GM18909 (cell line): ENCODE results near the gene ERMAP.

ENCODE experiments used
- ATAC-seq: cut with Tn5 transposase; IDR thresholded peaks from one replicate; pipeline ENCODE4 v1.9.1; 2021; ENCODE audit warnings: mild to moderate bottlenecking; ENCODE audit not compliant: unreplicated experiment, poor library complexity

ERMAP gene

GRCh38 chr1:42816585-42817439, at the start of gene ERMAP, which contains the start of gene SVBP:
Gene ERMAP (plus strand): TSS chr1:42817122. CDS start chr1:42830449, 13,327 bp downstream.
Gene SVBP (minus strand): TSS chr1:42817397. CDS start chr1:42816544, 853 bp downstream.
- ATAC-seq: peak; percentile 85

GRCh38 chr1:42767510-42768000, 49.4 kb upstream of the ERMAP start:
- ATAC-seq: peak; percentile 13

- no peak for ATAC-seq
Measured at GRCh38 chr1:42768172-42768571, 48.8 kb upstream of the ERMAP start.

GRCh38 chr1:42769811-42770210, 47.1 kb upstream of the ERMAP start:
- ATAC-seq: no peak

- no peak for ATAC-seq
Measured at GRCh38 chr1:42773420-42773819, 43.5 kb upstream of the ERMAP start.

GRCh38 chr1:42774928-42775526, 41.9 kb upstream of the ERMAP start:
- ATAC-seq: no peak

- ATAC-seq: no peak
Measured at GRCh38 chr1:42776502-42776901, 40.4 kb upstream of the ERMAP start.

GRCh38 chr1:42777852-42778251, 39.1 kb upstream of the ERMAP start:
- ATAC-seq: no peak

- ATAC-seq: no peak
Measured at GRCh38 chr1:42779725-42780124, 37.2 kb upstream of the ERMAP start.

- ATAC-seq: no peak
Measured at GRCh38 chr1:42780176-42780575, 36.7 kb upstream of the ERMAP start.

GRCh38 chr1:42783092-42783491, 33.8 kb upstream of the ERMAP start:
- no peak for ATAC-seq

- no peak for ATAC-seq
Measured at GRCh38 chr1:42784547-42784945, 32.4 kb upstream of the ERMAP start.

GRCh38 chr1:42784946-42785693, 31.8 kb upstream of the ERMAP start, which contains the start of gene TMEM269:
Gene TMEM269 (plus strand): TSS chr1:42784991. CDS start chr1:42789894, 4,903 bp downstream.
- no peak for ATAC-seq

GRCh38 chr1:42786097-42786496, 30.8 kb upstream of the ERMAP start:
- no peak for ATAC-seq

GRCh38 chr1:42788021-42788420, 28.9 kb upstream of the ERMAP start:
- ATAC-seq: no peak

- no peak for ATAC-seq
Measured at GRCh38 chr1:42793824-42794223, 23.1 kb upstream of the ERMAP start.

GRCh38 chr1:42797414-42797813, 19.5 kb upstream of the ERMAP start:
- no peak for ATAC-seq

- no peak for ATAC-seq
Measured at GRCh38 chr1:42797979-42798378, 18.9 kb upstream of the ERMAP start.

GRCh38 chr1:42801832-42802473, 15.0 kb upstream of the ERMAP start:
- ATAC-seq: no peak

- ATAC-seq: no peak
Measured at GRCh38 chr1:42806171-42806570, 10.8 kb upstream of the ERMAP start.
